Activated CD4-positive, alpha-beta T cell treated with anti-CD3 and anti-CD28 coated beads, Interleukin-2, Interleukin-6, amounts not matched to agents 100 ng/mL and 50 ng/mL, durations not matched to agents 16 hours and 8 hours (primary cell): ENCODE data around the gene RNF223.
"Not testable (repeated sequence)": the region's sequence is repeated elsewhere in the genome, so short reads cannot be mapped to it uniquely, and the experiment has no call there.

Experiments used
- DNase-seq: peaks from one replicate; pipeline ENCODE4 v3.0.0-alpha.2; 2020

Gene RNF223

GRCh38 chr1:1106510-1107221, 32.6 kb upstream of the RNF223 start:
- no peak for DNase-seq

GRCh38 chr1:1104152-1104551, 30.0 kb upstream of the RNF223 start:
- not testable (repeated sequence) for DNase-seq

- no peak for DNase-seq
Observed at GRCh38 chr1:1101503-1101902, 27.4 kb upstream of the RNF223 start.

GRCh38 chr1:1100296-1100695, 26.2 kb upstream of the RNF223 start:
- DNase-seq: no peak

GRCh38 chr1:1099506-1100183, 25.5 kb upstream of the RNF223 start:
- peak; percentile 25 for DNase-seq

- DNase-seq: peak; percentile 59
Observed at GRCh38 chr1:1098681-1099421, 24.7 kb upstream of the RNF223 start.

- not testable (repeated sequence) for DNase-seq
Observed at GRCh38 chr1:1096136-1096535, 22.0 kb upstream of the RNF223 start.

- no peak for DNase-seq
Observed at GRCh38 chr1:1094981-1095380, 20.9 kb upstream of the RNF223 start.

GRCh38 chr1:1093610-1093943, 19.5 kb upstream of the RNF223 start:
- no peak for DNase-seq

GRCh38 chr1:1092894-1093609, 18.9 kb upstream of the RNF223 start:
- no peak for DNase-seq

GRCh38 chr1:1092149-1092855, 18.2 kb upstream of the RNF223 start:
- DNase-seq: no peak

GRCh38 chr1:1091344-1092148, 17.4 kb upstream of the RNF223 start:
- DNase-seq: no peak

- no peak for DNase-seq
Observed at GRCh38 chr1:1090424-1091343, 16.6 kb upstream of the RNF223 start.

GRCh38 chr1:1089731-1090423, 15.8 kb upstream of the RNF223 start:
- DNase-seq: no peak

GRCh38 chr1:1088801-1089680, 14.9 kb upstream of the RNF223 start:
- DNase-seq: no peak

GRCh38 chr1:1088029-1088800, 14.1 kb upstream of the RNF223 start:
- no peak for DNase-seq

- DNase-seq: no peak
Observed at GRCh38 chr1:1087351-1088028, 13.4 kb upstream of the RNF223 start.

- DNase-seq: no peak
Observed at GRCh38 chr1:1086911-1087341, 12.8 kb upstream of the RNF223 start.
